ENCODE measurements around the gene DRG2.

The DRG2 gene

DNA sequence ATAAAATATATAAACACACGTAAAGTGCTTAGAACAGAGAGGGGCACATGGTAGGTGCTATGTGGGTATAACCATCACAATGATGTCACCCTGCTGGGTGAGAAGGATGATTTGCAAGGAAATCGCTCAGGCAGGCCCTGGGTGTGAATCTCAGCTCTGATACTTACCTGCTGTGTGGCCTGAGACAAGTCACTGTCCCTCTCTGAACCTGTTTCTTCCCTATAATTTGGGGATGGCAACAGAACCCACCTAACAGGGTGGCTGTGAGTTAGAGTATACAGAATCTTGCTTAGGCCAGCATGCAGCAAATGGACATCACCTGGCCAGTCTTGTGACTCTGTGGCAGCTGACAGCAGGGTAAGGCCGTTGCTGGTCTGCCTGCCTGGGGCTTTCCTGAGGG lies 59.2 kb downstream of the DRG2 start:
- H3K79me2 ChIP-seq (ENCODE audit: insufficient read depth, low read depth): no peaks in the 10 kb centered on the region
- no peak overlapping the region for H3K27ac ChIP-seq
- H3K9ac ChIP-seq: no peak overlapping the region
- no peaks in the 10 kb centered on the region for H4K20me1 ChIP-seq (ENCODE audit: insufficient read depth)
- H3K36me3 ChIP-seq (ENCODE audit: insufficient read depth): no peaks in the 10 kb centered on the region
- no peaks in the 10 kb centered on the region for H3K4me1 ChIP-seq (ENCODE audit: low read depth, poor library complexity, severe bottlenecking)
- no peak overlapping the region for H3K4me3 ChIP-seq (IDR thresholded peaks at IDR 0.05; ENCODE audit: insufficient read depth, low read depth, low read length)
- H2AFZ ChIP-seq (ENCODE audit: low read depth): no peak overlapping the region
- TF ChIP-seq, protein P1, sequence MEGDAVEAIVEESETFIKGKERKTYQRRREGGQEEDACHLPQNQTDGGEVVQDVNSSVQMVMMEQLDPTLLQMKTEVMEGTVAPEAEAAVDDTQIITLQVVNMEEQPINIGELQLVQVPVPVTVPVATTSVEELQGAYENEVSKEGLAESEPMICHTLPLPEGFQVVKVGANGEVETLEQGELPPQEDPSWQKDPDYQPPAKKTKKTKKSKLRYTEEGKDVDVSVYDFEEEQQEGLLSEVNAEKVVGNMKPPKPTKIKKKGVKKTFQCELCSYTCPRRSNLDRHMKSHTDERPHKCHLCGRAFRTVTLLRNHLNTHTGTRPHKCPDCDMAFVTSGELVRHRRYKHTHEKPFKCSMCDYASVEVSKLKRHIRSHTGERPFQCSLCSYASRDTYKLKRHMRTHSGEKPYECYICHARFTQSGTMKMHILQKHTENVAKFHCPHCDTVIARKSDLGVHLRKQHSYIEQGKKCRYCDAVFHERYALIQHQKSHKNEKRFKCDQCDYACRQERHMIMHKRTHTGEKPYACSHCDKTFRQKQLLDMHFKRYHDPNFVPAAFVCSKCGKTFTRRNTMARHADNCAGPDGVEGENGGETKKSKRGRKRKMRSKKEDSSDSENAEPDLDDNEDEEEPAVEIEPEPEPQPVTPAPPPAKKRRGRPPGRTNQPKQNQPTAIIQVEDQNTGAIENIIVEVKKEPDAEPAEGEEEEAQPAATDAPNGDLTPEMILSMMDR (conservative IDR thresholded peaks at IDR 0.05; ENCODE audit: low read depth, low read length): no peak
- H3K27me3 ChIP-seq (ENCODE audit: insufficient read depth, low read depth): no peaks in the 10 kb centered on the region
- H3K4me2 ChIP-seq: no peak overlapping the region

DNA sequence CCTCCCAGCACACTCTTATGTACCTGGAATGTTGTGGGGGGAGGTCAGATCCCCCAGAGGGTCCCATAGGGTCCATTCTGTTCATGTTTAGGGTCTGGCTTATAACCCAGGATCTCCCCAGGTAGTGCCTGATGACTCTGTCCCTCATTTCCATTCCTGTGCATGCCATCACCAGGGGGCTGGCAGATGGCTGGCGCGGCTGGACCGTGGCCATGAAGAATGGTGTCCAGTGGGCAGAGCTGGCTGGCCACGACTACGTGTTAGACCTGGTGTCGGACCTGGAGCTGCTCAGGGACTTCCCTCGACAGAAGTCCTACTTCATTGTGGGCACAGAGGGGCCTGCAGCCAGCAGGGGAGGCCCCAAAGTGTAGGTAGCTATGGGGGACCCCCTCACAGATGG lies 60.8 kb downstream of the DRG2 start:
- no peak overlapping the region for H3K27ac ChIP-seq
- H3K36me3 ChIP-seq (ENCODE audit: insufficient read depth): no peaks in the 10 kb centered on the region
- no peaks in the 10 kb centered on the region for H3K79me2 ChIP-seq (ENCODE audit: insufficient read depth, low read depth)
- no peak overlapping the region for H2AFZ ChIP-seq (ENCODE audit: low read depth)
- no peak overlapping the region for H3K9ac ChIP-seq
- no peaks in the 10 kb centered on the region for H3K27me3 ChIP-seq (ENCODE audit: insufficient read depth, low read depth)
- H3K4me2 ChIP-seq: no peak overlapping the region
- TF ChIP-seq, protein P1 (conservative IDR thresholded peaks at IDR 0.05; ENCODE audit: low read depth, low read length): no peak
- peaks cover 4% of the 10 kb centered on the region for H3K4me1 ChIP-seq (ENCODE audit: low read depth, poor library complexity, severe bottlenecking)
- no peak overlapping the region for H3K4me3 ChIP-seq (IDR thresholded peaks at IDR 0.05; ENCODE audit: insufficient read depth, low read depth, low read length)
- H4K20me1 ChIP-seq (ENCODE audit: insufficient read depth): no peaks in the 10 kb centered on the region

DNA sequence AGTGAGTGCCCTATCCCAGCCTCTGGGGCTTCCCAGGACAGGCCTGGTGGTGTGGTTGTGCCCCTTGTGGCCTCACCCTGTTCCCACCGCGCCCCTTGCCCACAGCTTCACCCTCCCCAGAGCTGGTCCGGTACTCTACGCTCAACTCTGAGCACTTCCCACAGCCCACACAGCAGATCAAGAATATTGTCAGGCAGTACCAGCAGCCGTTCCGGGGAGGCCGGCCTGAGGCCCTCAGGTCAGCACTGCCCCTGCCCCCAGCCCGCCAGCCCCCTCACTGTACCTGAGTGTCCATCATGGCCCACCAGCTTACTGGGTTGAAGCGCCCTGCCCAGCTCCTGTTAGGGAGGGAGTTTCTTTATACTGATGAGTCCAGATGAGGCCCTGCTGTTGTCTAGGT lies 63.5 kb downstream of the DRG2 start:
- H3K4me1 ChIP-seq (ENCODE audit: low read depth, poor library complexity, severe bottlenecking): peaks cover 4% of the 10 kb centered on the region
- no peaks in the 10 kb centered on the region for H3K36me3 ChIP-seq (ENCODE audit: insufficient read depth)
- no peak overlapping the region for H2AFZ ChIP-seq (ENCODE audit: low read depth)
- no peaks in the 10 kb centered on the region for H4K20me1 ChIP-seq (ENCODE audit: insufficient read depth)
- H3K27ac ChIP-seq: no peak overlapping the region
- H3K27me3 ChIP-seq (ENCODE audit: insufficient read depth, low read depth): no peaks in the 10 kb centered on the region
- no peak overlapping the region for H3K9ac ChIP-seq
- H3K4me3 ChIP-seq (IDR thresholded peaks at IDR 0.05; ENCODE audit: insufficient read depth, low read depth, low read length): no peak overlapping the region
- no peak overlapping the region for H3K4me2 ChIP-seq
- no peaks in the 10 kb centered on the region for H3K79me2 ChIP-seq (ENCODE audit: insufficient read depth, low read depth)
- TF ChIP-seq, protein P1 (conservative IDR thresholded peaks at IDR 0.05; ENCODE audit: low read depth, low read length): no peak

DNA sequence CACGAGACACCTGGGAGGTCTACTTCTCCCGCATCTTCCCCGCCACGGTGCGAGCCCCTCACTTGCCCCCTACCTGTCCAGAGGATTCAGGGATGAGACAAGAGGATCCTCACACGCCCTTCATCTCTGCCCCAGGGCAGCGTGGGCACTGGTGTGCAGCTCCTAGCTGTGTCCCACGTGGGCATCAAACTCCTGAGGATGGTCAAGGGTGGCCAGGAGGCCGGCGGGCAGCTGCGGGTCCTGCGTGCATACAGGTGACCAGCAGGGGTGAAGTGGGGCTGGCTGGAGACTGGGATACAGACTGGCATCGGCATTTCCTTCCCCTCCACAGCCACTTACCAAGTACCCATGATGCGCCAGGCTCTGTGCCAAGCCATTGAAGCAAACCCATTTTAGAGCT lies 67.4 kb downstream of the DRG2 start:
- H3K4me1 ChIP-seq (ENCODE audit: low read depth, poor library complexity, severe bottlenecking): peaks cover 4% of the 10 kb centered on the region
- H3K4me2 ChIP-seq: no peak overlapping the region
- H2AFZ ChIP-seq (ENCODE audit: low read depth): no peak overlapping the region
- no peaks in the 10 kb centered on the region for H3K36me3 ChIP-seq (ENCODE audit: insufficient read depth)
- no peaks in the 10 kb centered on the region for H3K79me2 ChIP-seq (ENCODE audit: insufficient read depth, low read depth)
- no peak overlapping the region for H3K27ac ChIP-seq
- TF ChIP-seq, protein P1 (conservative IDR thresholded peaks at IDR 0.05; ENCODE audit: low read depth, low read length): no peak
- no peaks in the 10 kb centered on the region for H3K27me3 ChIP-seq (ENCODE audit: insufficient read depth, low read depth)
- no peak overlapping the region for H3K4me3 ChIP-seq (IDR thresholded peaks at IDR 0.05; ENCODE audit: insufficient read depth, low read depth, low read length)
- no peaks in the 10 kb centered on the region for H4K20me1 ChIP-seq (ENCODE audit: insufficient read depth)
- no peak overlapping the region for H3K9ac ChIP-seq
